GM23338 (cell line): ENCODE data around the gene COA7. TPM values are rescaled to one million over a fixed set of nuclear protein-coding genes. Genes with fewer than 3 reads are reported as not detected.

Source experiments
- ATAC-seq: fragments of 200-7000 bp; cut with Tn5 transposase; 3 replicates; pipeline ENCODE4 v1.9.1; 2020
- DNase-seq: peaks from one replicate; pipeline ENCODE4 v3.0.0-alpha.2; 2015; ENCODE audit warnings: low spot score
- H2AFZ ChIP-seq: fragments of 200-600 bp; sonication (generic); 2 replicates; pipeline ENCODE4 v1.8.0; 2016; ENCODE audit warnings: antibody characterized with exemption, mild to moderate bottlenecking, moderate library complexity
- H3F3A ChIP-seq: fragments of 200-600 bp; sonication (generic); replicated peaks from 2 replicates; pipeline ENCODE4 v1.8.0; 2017; ENCODE audit warnings: antibody characterized with exemption, mixed run types, low read depth
- H3K27ac ChIP-seq: fragments of 200-600 bp; sonication (generic); 2 replicates; pipeline ENCODE4 v1.6.1; 2016; ENCODE audit warnings: low read depth
- H3K27me3 ChIP-seq: fragments of 200-600 bp; sonication (generic); 2 replicates; pipeline ENCODE4 v1.8.0; 2016; ENCODE audit warnings: mild to moderate bottlenecking, mixed run types, moderate library complexity; ENCODE audit not compliant: insufficient read depth
- H3K36me3 ChIP-seq: fragments of 200-600 bp; sonication (generic); 2 replicates; pipeline ENCODE4 v1.8.0; 2016; ENCODE audit warnings: mild to moderate bottlenecking; ENCODE audit not compliant: insufficient read depth
- H3K4me1 ChIP-seq: fragments of 200-600 bp; sonication (generic); 2 replicates; pipeline ENCODE4 v1.8.0; 2016; ENCODE audit warnings: mild to moderate bottlenecking, moderate library complexity; ENCODE audit not compliant: insufficient read depth
- H3K4me2 ChIP-seq: fragments of 200-600 bp; sonication (generic); 2 replicates; pipeline ENCODE4 v1.7.1; 2017; ENCODE audit warnings: mixed run types
- H3K4me3 ChIP-seq: fragments of 200-600 bp; sonication (generic); 2 replicates; pipeline ENCODE4 v1.6.1; 2016; ENCODE audit warnings: mixed run types
- H3K79me2 ChIP-seq: fragments of 200-600 bp; sonication (generic); replicated peaks from 2 replicates; pipeline ENCODE4 v1.8.0; 2017; ENCODE audit warnings: mild to moderate bottlenecking; ENCODE audit not compliant: insufficient read depth
- H3K9me2 ChIP-seq: fragments of 200-600 bp; sonication (generic); 2 replicates; pipeline ENCODE4 v1.8.0; 2017; ENCODE audit not compliant: insufficient read depth
- H4K20me1 ChIP-seq: fragments of 200-600 bp; sonication (generic); replicated peaks from 2 replicates; pipeline ENCODE4 v1.8.0; 2017; ENCODE audit warnings: mild to moderate bottlenecking; ENCODE audit not compliant: insufficient read depth
- H3K27ac Mint-ChIP-seq: 2 replicates; pipeline ENCODE4 v1.8.0; 2020; ENCODE audit warnings: inconsistent platforms, mild to moderate bottlenecking, moderate library complexity, mixed read lengths
- H3K27me3 Mint-ChIP-seq: 3 replicates; pipeline ENCODE4 v1.8.0; 2022; ENCODE audit warnings: low read depth, mild to moderate bottlenecking, moderate library complexity, mixed read lengths, inconsistent platforms; ENCODE audit not compliant: insufficient read depth, poor library complexity
- H3K36me3 Mint-ChIP-seq: 3 replicates; pipeline ENCODE4 v1.8.0; 2021; ENCODE audit warnings: low read depth, mild to moderate bottlenecking, inconsistent platforms, moderate library complexity, mixed read lengths
- H3K4me1 Mint-ChIP-seq: 3 replicates; pipeline ENCODE4 v1.8.0; 2020; ENCODE audit warnings: mild to moderate bottlenecking, inconsistent platforms, mixed read lengths
- H3K4me3 Mint-ChIP-seq: 3 replicates; pipeline ENCODE4 v1.8.0; 2021; ENCODE audit warnings: moderate library complexity, mild to moderate bottlenecking, inconsistent platforms, mixed read lengths
- H3K9me3 Mint-ChIP-seq: 3 replicates; pipeline ENCODE4 v1.8.0; 2020; ENCODE audit warnings: moderate library complexity, mild to moderate bottlenecking, inconsistent platforms, mixed read lengths
- CREB1 ChIP-seq: fragments of 250-450 bp; sonication (Bioruptor Pico); IDR thresholded peaks from 2 replicates; pipeline ENCODE4 v1.5.0; 2020; ENCODE audit warnings: low read depth, mild to moderate bottlenecking, moderate library complexity
- EZH2 ChIP-seq: fragments of 200-600 bp; sonication (generic); IDR thresholded peaks from one replicate; pipeline ENCODE4 v1.8.0; 2017; ENCODE audit warnings: antibody characterized with exemption, mild to moderate bottlenecking, low read depth; ENCODE audit not compliant: unreplicated experiment
- EZH2phosphoT487 ChIP-seq: fragments of 200-600 bp; sonication (generic); IDR thresholded peaks from one replicate; pipeline ENCODE4 v1.8.1; 2018; ENCODE audit warnings: antibody characterized with exemption; ENCODE audit not compliant: unreplicated experiment
- NANOG ChIP-seq: IDR thresholded peaks from 2 replicates; pipeline ENCODE4 v1.6.1; 2016; ENCODE audit warnings: antibody characterized with exemption, borderline replicate concordance
- STAT1 ChIP-seq: IDR thresholded peaks from one replicate; pipeline ENCODE4 v1.6.1; 2016; ENCODE audit warnings: antibody characterized with exemption; ENCODE audit not compliant: unreplicated experiment
- ZNF114 ChIP-seq: fragments of 250-450 bp; sonication (Bioruptor Pico); IDR thresholded peaks from 2 replicates; pipeline ENCODE4 v1.5.0; 2020; ENCODE audit warnings: mild to moderate bottlenecking, moderate library complexity
- ZNF331 ChIP-seq: fragments of 250-450 bp; sonication (Bioruptor Pico); IDR thresholded peaks from 2 replicates; pipeline ENCODE4 v1.5.0; 2020; ENCODE audit warnings: low read depth, mild to moderate bottlenecking, moderate library complexity
- polyA plus RNA-seq: library from polyadenylated mRNA; unstranded; fragments of >200 nt; fragmentation: Nextera tagmentation; extraction: Ambion mirVana; gene quantifications from 2 replicates; pipeline ENCODE4 v1.2.1, GENCODE V29; 2016
- total RNA-seq: library from RNA; depleted of rRNA; stranded (reverse); fragments of >200 nt; shearing (Covaris generic); gene quantifications from 2 replicates; pipeline ENCODE4 v1.2.3, GENCODE V29; 2014
- TF ChIP-seq, protein P1 (sequence below): IDR thresholded peaks from 2 replicates; pipeline ENCODE4 v1.6.1; 2016; ENCODE audit warnings: antibody characterized with exemption
- TF ChIP-seq, protein P2 (sequence below): IDR thresholded peaks from one replicate; pipeline ENCODE4 v1.6.1; 2018; ENCODE audit warnings: antibody characterized with exemption; ENCODE audit not compliant: unreplicated experiment
- TF ChIP-seq, protein P3 (sequence below), 2 experiments: fragments of 200-600 bp in 1 of 2; sonication (generic) in 1 of 2; conservative IDR thresholded peaks; 2 replicates each; pipeline versions ENCODE4 v1.5.1 to v1.6.1; 2016 to 2017; ENCODE audit warnings: antibody characterized with exemption in 2 of 2, low read depth in 2 of 2, mild to moderate bottlenecking in 2 of 2, moderate library complexity in 1 of 2

Gene COA7
- total and polyA plus RNA-seq, 2 experiments from 2014 or later = 19.7 to 27.5 TPM

DNA sequence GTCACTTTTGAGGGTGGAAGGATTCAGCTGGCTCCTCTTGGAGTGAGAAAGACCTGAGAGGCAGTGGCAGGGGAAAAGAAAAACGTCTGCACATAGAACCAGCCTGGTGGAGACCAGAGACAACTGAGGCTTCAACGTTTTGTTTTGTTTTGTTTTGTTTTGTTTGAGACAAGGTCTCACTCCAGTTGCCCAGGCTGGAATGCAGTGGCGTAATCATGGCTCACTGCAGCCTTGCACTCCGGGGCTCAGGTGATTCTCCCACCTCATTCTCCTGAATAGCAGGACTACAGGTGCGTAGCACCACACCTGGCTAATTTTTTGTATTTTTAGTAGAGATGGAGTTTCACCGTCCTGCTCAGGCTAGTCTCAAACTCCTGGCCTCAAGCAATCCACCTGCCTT is 52.9 kb downstream of the COA7 start:
- H3K27me3 Mint-ChIP-seq = peaks cover 5% of the 10 kb centered on the region
- H3K27ac Mint-ChIP-seq = no peak overlapping the region
- Histone ChIP-seq H2AFZ (no peak overlapping the region), H3K4me1 (no peaks in the 10 kb centered on the region), H3K4me2 (no peak overlapping the region), H3K9me2 (no peaks in the 10 kb centered on the region), H4K20me1 (no peaks in the 10 kb centered on the region), H3F3A (no peaks in the 10 kb centered on the region), H3K27me3 (no peaks in the 10 kb centered on the region), H3K79me2 (no peaks in the 10 kb centered on the region), H3K27ac (no peak overlapping the region), H3K36me3 (no peaks in the 10 kb centered on the region), H3K4me3 (no peak overlapping the region)
- no peaks in the 10 kb centered on the region; the same call in 2 of the 3 replicates for H3K36me3 Mint-ChIP-seq
- DNase-seq (no peak), ATAC-seq (no peak)
- no peaks in the 10 kb centered on the region for H3K9me3 Mint-ChIP-seq
- H3K4me1 Mint-ChIP-seq = no peaks in the 10 kb centered on the region
- H3K4me3 Mint-ChIP-seq = no peak overlapping the region
- TF ChIP-seq, protein P1, sequence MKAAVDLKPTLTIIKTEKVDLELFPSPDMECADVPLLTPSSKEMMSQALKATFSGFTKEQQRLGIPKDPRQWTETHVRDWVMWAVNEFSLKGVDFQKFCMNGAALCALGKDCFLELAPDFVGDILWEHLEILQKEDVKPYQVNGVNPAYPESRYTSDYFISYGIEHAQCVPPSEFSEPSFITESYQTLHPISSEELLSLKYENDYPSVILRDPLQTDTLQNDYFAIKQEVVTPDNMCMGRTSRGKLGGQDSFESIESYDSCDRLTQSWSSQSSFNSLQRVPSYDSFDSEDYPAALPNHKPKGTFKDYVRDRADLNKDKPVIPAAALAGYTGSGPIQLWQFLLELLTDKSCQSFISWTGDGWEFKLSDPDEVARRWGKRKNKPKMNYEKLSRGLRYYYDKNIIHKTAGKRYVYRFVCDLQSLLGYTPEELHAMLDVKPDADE = no peak
- TF ChIP-seq ZNF114 (CRISPR knock-in tag) (no peak), ZNF331 (no peak), STAT1 (no peak), CREB1 (CRISPR knock-in tag) (no peak), NANOG (no peak), EZH2 (no peak), EZH2phosphoT487 (no peak)
- TF ChIP-seq, protein P2, sequence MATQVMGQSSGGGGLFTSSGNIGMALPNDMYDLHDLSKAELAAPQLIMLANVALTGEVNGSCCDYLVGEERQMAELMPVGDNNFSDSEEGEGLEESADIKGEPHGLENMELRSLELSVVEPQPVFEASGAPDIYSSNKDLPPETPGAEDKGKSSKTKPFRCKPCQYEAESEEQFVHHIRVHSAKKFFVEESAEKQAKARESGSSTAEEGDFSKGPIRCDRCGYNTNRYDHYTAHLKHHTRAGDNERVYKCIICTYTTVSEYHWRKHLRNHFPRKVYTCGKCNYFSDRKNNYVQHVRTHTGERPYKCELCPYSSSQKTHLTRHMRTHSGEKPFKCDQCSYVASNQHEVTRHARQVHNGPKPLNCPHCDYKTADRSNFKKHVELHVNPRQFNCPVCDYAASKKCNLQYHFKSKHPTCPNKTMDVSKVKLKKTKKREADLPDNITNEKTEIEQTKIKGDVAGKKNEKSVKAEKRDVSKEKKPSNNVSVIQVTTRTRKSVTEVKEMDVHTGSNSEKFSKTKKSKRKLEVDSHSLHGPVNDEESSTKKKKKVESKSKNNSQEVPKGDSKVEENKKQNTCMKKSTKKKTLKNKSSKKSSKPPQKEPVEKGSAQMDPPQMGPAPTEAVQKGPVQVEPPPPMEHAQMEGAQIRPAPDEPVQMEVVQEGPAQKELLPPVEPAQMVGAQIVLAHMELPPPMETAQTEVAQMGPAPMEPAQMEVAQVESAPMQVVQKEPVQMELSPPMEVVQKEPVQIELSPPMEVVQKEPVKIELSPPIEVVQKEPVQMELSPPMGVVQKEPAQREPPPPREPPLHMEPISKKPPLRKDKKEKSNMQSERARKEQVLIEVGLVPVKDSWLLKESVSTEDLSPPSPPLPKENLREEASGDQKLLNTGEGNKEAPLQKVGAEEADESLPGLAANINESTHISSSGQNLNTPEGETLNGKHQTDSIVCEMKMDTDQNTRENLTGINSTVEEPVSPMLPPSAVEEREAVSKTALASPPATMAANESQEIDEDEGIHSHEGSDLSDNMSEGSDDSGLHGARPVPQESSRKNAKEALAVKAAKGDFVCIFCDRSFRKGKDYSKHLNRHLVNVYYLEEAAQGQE = no peak
- TF ChIP-seq, protein P3, sequence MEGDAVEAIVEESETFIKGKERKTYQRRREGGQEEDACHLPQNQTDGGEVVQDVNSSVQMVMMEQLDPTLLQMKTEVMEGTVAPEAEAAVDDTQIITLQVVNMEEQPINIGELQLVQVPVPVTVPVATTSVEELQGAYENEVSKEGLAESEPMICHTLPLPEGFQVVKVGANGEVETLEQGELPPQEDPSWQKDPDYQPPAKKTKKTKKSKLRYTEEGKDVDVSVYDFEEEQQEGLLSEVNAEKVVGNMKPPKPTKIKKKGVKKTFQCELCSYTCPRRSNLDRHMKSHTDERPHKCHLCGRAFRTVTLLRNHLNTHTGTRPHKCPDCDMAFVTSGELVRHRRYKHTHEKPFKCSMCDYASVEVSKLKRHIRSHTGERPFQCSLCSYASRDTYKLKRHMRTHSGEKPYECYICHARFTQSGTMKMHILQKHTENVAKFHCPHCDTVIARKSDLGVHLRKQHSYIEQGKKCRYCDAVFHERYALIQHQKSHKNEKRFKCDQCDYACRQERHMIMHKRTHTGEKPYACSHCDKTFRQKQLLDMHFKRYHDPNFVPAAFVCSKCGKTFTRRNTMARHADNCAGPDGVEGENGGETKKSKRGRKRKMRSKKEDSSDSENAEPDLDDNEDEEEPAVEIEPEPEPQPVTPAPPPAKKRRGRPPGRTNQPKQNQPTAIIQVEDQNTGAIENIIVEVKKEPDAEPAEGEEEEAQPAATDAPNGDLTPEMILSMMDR (conservative IDR thresholded peaks at IDR 0.05; ENCODE audit: low read depth in 2 of 2) = no peak

DNA sequence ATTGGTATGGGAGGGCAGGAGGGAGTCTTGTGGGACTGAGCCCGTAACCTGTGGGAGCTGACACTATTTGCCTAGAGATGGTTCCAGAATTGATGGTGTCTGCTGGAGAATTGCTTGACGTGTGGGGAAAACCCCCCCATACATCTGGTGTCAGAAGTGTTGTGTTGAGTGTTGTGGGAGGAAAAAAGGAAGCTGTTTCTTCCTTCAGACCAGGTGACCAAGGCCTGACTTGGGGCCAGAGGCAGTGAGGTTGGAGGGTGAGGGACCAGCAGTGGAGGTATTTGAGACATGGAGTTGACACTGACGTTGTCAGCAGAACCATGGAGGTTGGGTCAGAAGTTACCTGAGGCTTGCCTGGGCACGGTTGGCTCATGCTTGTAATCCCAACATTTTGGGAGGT is 56.8 kb downstream of the COA7 start:
- Histone ChIP-seq H3K4me1 (peaks cover 7% of the 10 kb centered on the region; the same call in 1 of the 2 replicates), H3K79me2 (no peaks in the 10 kb centered on the region), H3K4me3 (no peak overlapping the region), H4K20me1 (no peaks in the 10 kb centered on the region), H3K27me3 (no peaks in the 10 kb centered on the region), H3K4me2 (no peak overlapping the region), H3F3A (no peaks in the 10 kb centered on the region), H2AFZ (no peak overlapping the region), H3K36me3 (no peaks in the 10 kb centered on the region), H3K9me2 (no peaks in the 10 kb centered on the region), H3K27ac (no peak overlapping the region)
- Mint-ChIP-seq H3K9me3 (no peaks in the 10 kb centered on the region), H3K4me3 (no peak overlapping the region), H3K27me3 (peaks cover 11% of the 10 kb centered on the region), H3K36me3 (no peaks in the 10 kb centered on the region; the same call in 2 of the 3 replicates), H3K4me1 (peaks cover 6% of the 10 kb centered on the region), H3K27ac (no peak overlapping the region)
- TF ChIP-seq CREB1 (CRISPR knock-in tag) = no peak
- TF ChIP-seq NANOG = no peak
- no peak for DNase-seq
- no peak for ATAC-seq
